SK-N-SH treated with all-trans-retinoic acid at 6 μM for 48 hours (cell line): ENCODE measurements around the gene POLG.

Source experiments
- ATAC-seq: fragments of 200-7000 bp; cut with Tn5 transposase; 3 replicates; pipeline ENCODE4 v1.9.1; 2020; ENCODE audit warnings: mild to moderate bottlenecking, moderate library complexity
- ARNTL ChIP-seq: fragments of 450-650 bp; formaldehyde crosslinking; IDR thresholded peaks from 2 replicates; pipeline ENCODE4 v1.5.0; 2020; ENCODE audit warnings: low read depth, mild to moderate bottlenecking, moderate library complexity, borderline replicate concordance
- CREB5 ChIP-seq: fragments of 250-450 bp; sonication (Bioruptor Pico); IDR thresholded peaks from 2 replicates; pipeline ENCODE4 v1.5.1; 2020; ENCODE audit warnings: low read depth, mild to moderate bottlenecking, moderate library complexity
- CSDC2 ChIP-seq: fragments of 250-450 bp; sonication (Bioruptor Pico); IDR thresholded peaks from 2 replicates; pipeline ENCODE4 v1.5.0; 2020; ENCODE audit warnings: mild to moderate bottlenecking, moderate library complexity
- CSRNP3 ChIP-seq: fragments of 250-450 bp; sonication (Bioruptor Pico); IDR thresholded peaks from 2 replicates; pipeline ENCODE4 v1.5.1; 2021; ENCODE audit warnings: mild to moderate bottlenecking, moderate library complexity
- ESRRG ChIP-seq: fragments of 250-450 bp; sonication (Bioruptor Pico); IDR thresholded peaks from 2 replicates; pipeline ENCODE4 v1.6.1; 2021; ENCODE audit warnings: mild to moderate bottlenecking
- GLIS3 ChIP-seq: fragments of 250-450 bp; sonication (Bioruptor Pico); IDR thresholded peaks from 2 replicates; pipeline ENCODE4 v1.5.0; 2020; ENCODE audit warnings: mild to moderate bottlenecking, moderate library complexity
- ISL1 ChIP-seq: fragments of 250-450 bp; sonication (Bioruptor Pico); IDR thresholded peaks from 2 replicates; pipeline ENCODE4 v2.1.2; 2022; ENCODE audit warnings: mild to moderate bottlenecking, moderate library complexity
- OSR1 ChIP-seq: fragments of 250-450 bp; sonication (Bioruptor Pico); IDR thresholded peaks from 2 replicates; pipeline ENCODE4 v1.8.0; 2022; ENCODE audit warnings: moderate library complexity, mild to moderate bottlenecking, inconsistent platforms
- PATZ1 ChIP-seq: fragments of 250-450 bp; sonication (Bioruptor Pico); IDR thresholded peaks from 2 replicates; pipeline ENCODE4 v1.8.0; 2020; ENCODE audit warnings: mild to moderate bottlenecking, moderate library complexity, borderline replicate concordance
- PPARA ChIP-seq: fragments of 250-450 bp; sonication (Bioruptor Pico); IDR thresholded peaks from 2 replicates; pipeline ENCODE4 v1.5.0; 2020; ENCODE audit warnings: mild to moderate bottlenecking, borderline replicate concordance
- RARB ChIP-seq: fragments of 250-450 bp; sonication (Bioruptor Pico); IDR thresholded peaks from 2 replicates; pipeline ENCODE4 v1.8.0; 2021; ENCODE audit warnings: mild to moderate bottlenecking, moderate library complexity
- SNAI2 ChIP-seq: fragments of 250-450 bp; sonication (Bioruptor Pico); IDR thresholded peaks from 2 replicates; pipeline ENCODE4 v1.5.0; 2020; ENCODE audit warnings: mild to moderate bottlenecking, moderate library complexity
- TCF4 ChIP-seq: fragments of 250-450 bp; sonication (Bioruptor Pico); IDR thresholded peaks from 2 replicates; pipeline ENCODE4 v1.8.0; 2021; ENCODE audit warnings: mild to moderate bottlenecking, moderate library complexity, borderline replicate concordance
- TSHZ2 ChIP-seq: fragments of 250-450 bp; sonication (Bioruptor Pico); IDR thresholded peaks from 2 replicates; pipeline ENCODE4 v1.5.0; 2020; ENCODE audit warnings: mild to moderate bottlenecking, moderate library complexity
- ZC3H10 ChIP-seq: fragments of 250-450 bp; sonication (Bioruptor Pico); IDR thresholded peaks from 2 replicates; pipeline ENCODE4 v1.5.1; 2021; ENCODE audit warnings: mild to moderate bottlenecking, moderate library complexity
- ZFP3 ChIP-seq: fragments of 250-450 bp; sonication (Bioruptor Pico); IDR thresholded peaks from 2 replicates; pipeline ENCODE4 v1.5.0; 2020; ENCODE audit warnings: mild to moderate bottlenecking, moderate library complexity
- ZFP30 ChIP-seq: fragments of 450-650 bp; formaldehyde crosslinking; IDR thresholded peaks from 2 replicates; pipeline ENCODE4 v1.5.0; 2022; ENCODE audit warnings: mild to moderate bottlenecking, moderate library complexity
- ZNF565 ChIP-seq: fragments of 450-650 bp; formaldehyde crosslinking; conservative IDR thresholded peaks from 2 replicates; pipeline ENCODE4 v1.5.0; 2020; ENCODE audit warnings: low read depth, mild to moderate bottlenecking, moderate library complexity
- ZNF70 ChIP-seq: fragments of 450-650 bp; formaldehyde crosslinking; IDR thresholded peaks from 2 replicates; pipeline ENCODE4 v1.5.0; 2020; ENCODE audit warnings: mild to moderate bottlenecking, moderate library complexity
- ZNF8 ChIP-seq: fragments of 450-650 bp; formaldehyde crosslinking; IDR thresholded peaks from 2 replicates; pipeline ENCODE4 v1.5.0; 2020; ENCODE audit warnings: mild to moderate bottlenecking, moderate library complexity

POLG gene

GRCh38 chr15:89341316-89342005, 6.8 kb upstream of the POLG start:
- no peak for ATAC-seq
- TF ChIP-seq ARNTL (CRISPR knock-in tag) (no peak), ZC3H10 (CRISPR knock-in tag) (no peak), OSR1 (CRISPR knock-in tag) (no peak), CSRNP3 (CRISPR knock-in tag) (no peak), ZNF8 (CRISPR knock-in tag) (no peak), PPARA (CRISPR knock-in tag) (no peak), CREB5 (no peak), ZNF70 (CRISPR knock-in tag) (no peak), ESRRG (no peak), PATZ1 (CRISPR knock-in tag) (no peak), SNAI2 (CRISPR knock-in tag) (no peak), ZNF565 (CRISPR knock-in tag) (no peak), RARB (CRISPR knock-in tag) (no peak), TSHZ2 (CRISPR knock-in tag) (no peak), TCF4 (CRISPR knock-in tag) (no peak), GLIS3 (CRISPR knock-in tag) (no peak), CSDC2 (no peak), ZFP3 (CRISPR knock-in tag) (no peak), ZFP30 (CRISPR knock-in tag) (no peak), ISL1 (CRISPR knock-in tag) (no peak)

- no peak for TF ChIP-seq ISL1 (CRISPR knock-in tag)
- no peak for TF ChIP-seq ESRRG
- TF ChIP-seq, all 23 proteins: peak for 0
Observed at GRCh38 chr15:89340573-89340972, 5.9 kb upstream of the POLG start.

GRCh38 chr15:89338036-89338435, 3.4 kb upstream of the POLG start:
- TF ChIP-seq ISL1 (CRISPR knock-in tag) (no peak), ESRRG (no peak), TSHZ2 (CRISPR knock-in tag) (no peak), ZFP30 (CRISPR knock-in tag) (no peak), RARB (CRISPR knock-in tag) (no peak), PPARA (CRISPR knock-in tag) (no peak), CSRNP3 (CRISPR knock-in tag) (no peak), ZNF565 (CRISPR knock-in tag) (no peak), ARNTL (CRISPR knock-in tag) (no peak)
- TF ChIP-seq, all 23 proteins: peak for 0
- ATAC-seq: no peak

More at GRCh38 chr15:89340573-89340972, 5.9 kb upstream of the POLG start:
- ATAC-seq: no peak
